H9 (cell line): ENCODE measurements around the gene ANKZF1. TPM values are rescaled to one million over a fixed set of nuclear protein-coding genes. Genes with fewer than 3 reads are reported as not detected.

Source experiments
- DNase-seq: peaks from one replicate; pipeline ENCODE4 v3.0.0-alpha.2; 2017
- H2AFZ ChIP-seq: one replicate; pipeline ENCODE4 v1.6.1; 2013; ENCODE audit warnings: mild to moderate bottlenecking, low read length, control low read depth, moderate library complexity
- H2AK5ac ChIP-seq: 2 replicates; pipeline ENCODE4 v1.6.1; 2013; ENCODE audit warnings: low read length, control low read depth, mixed read lengths; ENCODE audit not compliant: insufficient read length
- H2BK120ac ChIP-seq: one replicate; pipeline ENCODE4 v1.6.1; 2013; ENCODE audit warnings: low read depth, mild to moderate bottlenecking, low read length, control low read depth, inconsistent platforms; ENCODE audit not compliant: poor library complexity, severe bottlenecking
- H2BK12ac ChIP-seq: 2 replicates; pipeline ENCODE4 v1.6.1; 2013; ENCODE audit warnings: low read length, control low read depth, mixed read lengths, low read depth; ENCODE audit not compliant: insufficient read length
- H2BK15ac ChIP-seq: 2 replicates; pipeline ENCODE4 v1.6.1; 2013; ENCODE audit warnings: low read depth, low read length, control low read depth
- H2BK20ac ChIP-seq: one replicate; pipeline ENCODE4 v1.6.1; 2013; ENCODE audit warnings: low read depth, mild to moderate bottlenecking, low read length, control low read depth, inconsistent platforms; ENCODE audit not compliant: poor library complexity, severe bottlenecking
- H2BK5ac ChIP-seq: 2 replicates; pipeline ENCODE4 v1.6.1; 2013; ENCODE audit warnings: low read length, control low read depth, mixed read lengths; ENCODE audit not compliant: insufficient read length
- H3K14ac ChIP-seq: 2 replicates; pipeline ENCODE4 v1.6.1; 2013; ENCODE audit warnings: low read length, control low read depth; ENCODE audit not compliant: insufficient read depth
- H3K18ac ChIP-seq: 2 replicates; pipeline ENCODE4 v1.6.1; 2013; ENCODE audit warnings: low read depth, mild to moderate bottlenecking, mixed read lengths, low read length, control low read depth; ENCODE audit not compliant: insufficient read length
- H3K23ac ChIP-seq: 2 replicates; pipeline ENCODE4 v1.6.1; 2013; ENCODE audit warnings: low read length, control low read depth, mixed read lengths, low read depth; ENCODE audit not compliant: insufficient read length
- H3K23me2 ChIP-seq: 2 replicates; pipeline ENCODE4 v1.6.1; 2013; ENCODE audit warnings: low read depth, mild to moderate bottlenecking, mixed read lengths, low read length, control low read depth; ENCODE audit not compliant: insufficient read length, poor library complexity, severe bottlenecking
- H3K27ac ChIP-seq: 2 replicates; pipeline ENCODE4 v1.5.1; 2013; ENCODE audit warnings: low read length, control low read depth, mixed read lengths, low read depth; ENCODE audit not compliant: insufficient read length
- H3K27me3 ChIP-seq: 2 replicates; pipeline ENCODE4 v1.6.1; 2013; ENCODE audit warnings: low read length, control low read depth, inconsistent platforms; ENCODE audit not compliant: insufficient read depth
- H3K4ac ChIP-seq: 2 replicates; pipeline ENCODE4 v1.6.1; 2013; ENCODE audit warnings: low read depth, mild to moderate bottlenecking, control low read depth, inconsistent platforms, low read length, moderate library complexity
- H3K4me1 ChIP-seq: 2 replicates; pipeline ENCODE4 v1.6.1; 2013; ENCODE audit warnings: low read length, control low read depth, inconsistent platforms; ENCODE audit not compliant: insufficient read depth
- H3K4me2 ChIP-seq: 2 replicates; pipeline ENCODE4 v1.6.1; 2013; ENCODE audit warnings: low read length, control low read depth, mixed read lengths; ENCODE audit not compliant: insufficient read length, insufficient read depth
- H3K56ac ChIP-seq: 2 replicates; pipeline ENCODE4 v1.6.1; 2013; ENCODE audit warnings: low read depth, mild to moderate bottlenecking, mixed read lengths, low read length, control low read depth; ENCODE audit not compliant: insufficient read length
- H3K79me1 ChIP-seq: 2 replicates; pipeline ENCODE4 v1.6.1; 2013; ENCODE audit warnings: low read depth, mild to moderate bottlenecking, moderate library complexity, low read length, control low read depth, inconsistent platforms; ENCODE audit not compliant: insufficient read depth, poor library complexity, severe bottlenecking
- H3K79me2 ChIP-seq: 2 replicates; pipeline ENCODE4 v1.6.1; 2013; ENCODE audit warnings: low read length, control low read depth, inconsistent platforms; ENCODE audit not compliant: insufficient read depth
- H3K9ac ChIP-seq: 2 replicates; pipeline ENCODE4 v1.6.1; 2013; ENCODE audit warnings: low read length, control low read depth, mixed read lengths; ENCODE audit not compliant: insufficient read length; ENCODE audit errors: extremely low read depth
- H3K9me3 ChIP-seq: one replicate; pipeline ENCODE4 v1.6.1; 2013; ENCODE audit warnings: low read depth, low read length, inconsistent platforms; ENCODE audit not compliant: control insufficient read depth
- H3T11ph ChIP-seq: one replicate; pipeline ENCODE4 v1.6.1; 2013; ENCODE audit warnings: mild to moderate bottlenecking, low read length, control low read depth, inconsistent platforms
- H4K20me1 ChIP-seq: one replicate; pipeline ENCODE4 v1.6.1; 2013; ENCODE audit not compliant: control insufficient read depth, insufficient read length, insufficient read depth
- H4K5ac ChIP-seq: 2 replicates; pipeline ENCODE4 v1.6.1; 2013; ENCODE audit warnings: low read depth, mild to moderate bottlenecking, mixed read lengths, low read length, control low read depth; ENCODE audit not compliant: insufficient read length
- H4K8ac ChIP-seq: replicated peaks from 2 replicates; pipeline ENCODE4 v1.6.1; 2013; ENCODE audit warnings: low read length, control low read depth, mixed read lengths, low read depth; ENCODE audit not compliant: insufficient read length
- H4K91ac ChIP-seq: 2 replicates; pipeline ENCODE4 v1.6.1; 2013; ENCODE audit warnings: low read depth, mild to moderate bottlenecking, moderate library complexity, mixed read lengths, low read length, control low read depth; ENCODE audit not compliant: insufficient read length
- H3K27ac Mint-ChIP-seq, 3 experiments: 2 replicates in 2 of 3; 3 replicates in 1 of 3; pipeline ENCODE4 v1.8.0; 2020 to 2021; ENCODE audit warnings: mixed read lengths in 3 of 3, mild to moderate bottlenecking in 1 of 3, moderate library complexity in 1 of 3
- H3K27me3 Mint-ChIP-seq: 2 replicates; pipeline ENCODE4 v1.8.0; 2021; ENCODE audit warnings: low read depth, mild to moderate bottlenecking, moderate library complexity, mixed read lengths
- H3K36me3 Mint-ChIP-seq, 3 experiments: 2 replicates in 2 of 3; 3 replicates in 1 of 3; pipeline ENCODE4 v1.8.0; 2020 to 2021; ENCODE audit warnings: low read depth in 3 of 3, mixed read lengths in 3 of 3; ENCODE audit not compliant: insufficient read depth in 1 of 3
- H3K4me1 Mint-ChIP-seq, 2 experiments: 2 replicates each; pipeline ENCODE4 v1.8.0; 2020; ENCODE audit warnings: mixed read lengths in 2 of 2
- H3K4me3 Mint-ChIP-seq, 2 experiments: 2 replicates in 1 of 2; 3 replicates in 1 of 2; pipeline ENCODE4 v1.8.0; 2020 to 2021; ENCODE audit warnings: mild to moderate bottlenecking in 2 of 2, mixed read lengths in 2 of 2, moderate library complexity in 1 of 2
- H3K9me3 Mint-ChIP-seq, 2 experiments: 2 replicates in 1 of 2; 3 replicates in 1 of 2; pipeline ENCODE4 v1.8.0; 2020; ENCODE audit warnings: mild to moderate bottlenecking in 2 of 2, mixed read lengths in 2 of 2, moderate library complexity in 1 of 2
- WGBS: extraction: QIAGEN DNeasy Blood & Tissue Kit; methylation state at CpG from one replicate; pipeline ENCODE4 v1.1.7; 2013; ENCODE audit warnings: missing lambda C conversion rate, low lambda C conversion rate, mixed read lengths; ENCODE audit not compliant: insufficient read length; ENCODE audit errors: extremely low coverage; 5-methylcytosine and 5-hydroxymethylcytosine counted together
- total RNA-seq: library from RNA; stranded (reverse); gene quantifications from 2 replicates; pipeline ENCODE4 v1.2.1, GENCODE V29; 2021
- TF ChIP-seq, protein P1 (sequence below): fragments of 200-600 bp; sonication (generic); conservative IDR thresholded peaks from 3 replicates; pipeline ENCODE4 v1.8.0; 2021; ENCODE audit warnings: antibody characterized with exemption, mild to moderate bottlenecking

The ANKZF1 gene
- total RNA-seq, 1 experiment from 2014 or later: 55.4 TPM

DNA sequence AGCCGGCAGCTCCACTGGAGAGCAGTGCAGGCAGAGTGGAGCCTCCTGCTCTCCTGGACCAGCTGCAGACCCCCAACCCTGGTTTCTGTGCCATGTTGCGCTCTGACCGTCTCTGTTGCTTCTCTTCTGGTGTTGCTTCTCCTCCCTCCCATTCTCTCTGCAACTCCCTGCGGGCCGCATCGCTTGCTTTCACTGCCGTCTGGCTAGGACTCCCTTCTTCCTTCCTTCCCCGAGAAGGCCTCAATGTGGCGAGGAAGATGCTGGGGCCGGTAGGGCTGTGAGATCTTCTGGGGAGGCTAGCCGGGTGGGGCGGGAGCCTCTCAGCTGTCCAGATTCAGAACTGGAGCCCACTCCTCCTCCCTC is 55.7 kb downstream of the ANKZF1 start:
- Histone ChIP-seq H2BK15ac (no peak overlapping the region), H2BK5ac (no peak overlapping the region), H3K9ac (no peak overlapping the region), H3K23ac (no peak overlapping the region), H3K18ac (no peak overlapping the region), H3K4me1 (no peaks in the 10 kb centered on the region; the same call in 1 of the 2 replicates), H3K79me1 (no peaks in the 10 kb centered on the region), H2AK5ac (no peak overlapping the region), H3T11ph (no peak overlapping the region), H2AFZ (no peak overlapping the region), H4K8ac (no peak overlapping the region), H3K14ac (no peak overlapping the region), H4K91ac (no peak overlapping the region), H2BK120ac (no peak overlapping the region), H3K79me2 (no peaks in the 10 kb centered on the region), H4K20me1 (no peaks in the 10 kb centered on the region), H4K5ac (no peak overlapping the region), H3K9me3 (no peaks in the 10 kb centered on the region), H3K27ac (no peak overlapping the region), H3K56ac (no peak overlapping the region), H3K27me3 (no peaks in the 10 kb centered on the region), H2BK20ac (no peak overlapping the region), H3K4ac (no peak overlapping the region), H3K23me2 (no peaks in the 10 kb centered on the region), H2BK12ac (no peak overlapping the region), H3K4me2 (no peak overlapping the region)
- H3K27me3 Mint-ChIP-seq: no peaks in the 10 kb centered on the region
- H3K4me3 Mint-ChIP-seq: no peak overlapping the region; a peak in 1 of 5 replicates
- peaks cover 8 to 13% of the 10 kb centered on the region in 2 experiments for H3K4me1 Mint-ChIP-seq
- TF ChIP-seq, protein P1, sequence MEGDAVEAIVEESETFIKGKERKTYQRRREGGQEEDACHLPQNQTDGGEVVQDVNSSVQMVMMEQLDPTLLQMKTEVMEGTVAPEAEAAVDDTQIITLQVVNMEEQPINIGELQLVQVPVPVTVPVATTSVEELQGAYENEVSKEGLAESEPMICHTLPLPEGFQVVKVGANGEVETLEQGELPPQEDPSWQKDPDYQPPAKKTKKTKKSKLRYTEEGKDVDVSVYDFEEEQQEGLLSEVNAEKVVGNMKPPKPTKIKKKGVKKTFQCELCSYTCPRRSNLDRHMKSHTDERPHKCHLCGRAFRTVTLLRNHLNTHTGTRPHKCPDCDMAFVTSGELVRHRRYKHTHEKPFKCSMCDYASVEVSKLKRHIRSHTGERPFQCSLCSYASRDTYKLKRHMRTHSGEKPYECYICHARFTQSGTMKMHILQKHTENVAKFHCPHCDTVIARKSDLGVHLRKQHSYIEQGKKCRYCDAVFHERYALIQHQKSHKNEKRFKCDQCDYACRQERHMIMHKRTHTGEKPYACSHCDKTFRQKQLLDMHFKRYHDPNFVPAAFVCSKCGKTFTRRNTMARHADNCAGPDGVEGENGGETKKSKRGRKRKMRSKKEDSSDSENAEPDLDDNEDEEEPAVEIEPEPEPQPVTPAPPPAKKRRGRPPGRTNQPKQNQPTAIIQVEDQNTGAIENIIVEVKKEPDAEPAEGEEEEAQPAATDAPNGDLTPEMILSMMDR: no peak
- peaks cover 4 to 32% (median 17%) of the 10 kb centered on the region in 3 experiments; a peak in 6 of 7 replicates for H3K36me3 Mint-ChIP-seq
- no peak for DNase-seq
- WGBS: no CpG with 5 or more reads among the region's 12 CpGs
- H3K9me3 Mint-ChIP-seq: no peaks in the 10 kb centered on the region
- peak overlapping the region in 2 of 3 experiments; percentile 35 to 49; a peak in 2 of 7 replicates for H3K27ac Mint-ChIP-seq
